ENCODE results near the gene FEM1A. TPM values are rescaled to one million over a fixed set of nuclear protein-coding genes. Genes with fewer than 3 reads are reported as not detected.

The FEM1A gene
- total and polyA plus RNA-seq, 2 donors (not counting 1 experiment from before 2014, with no cell fraction given), result 5.8 to 18.7 TPM

- DNase-seq (peak; percentile 84), ATAC-seq (ENCODE audit: low read depth) (peak; percentile 79)
- TF ChIP-seq CTCF (IDR thresholded peaks at IDR 0.05), result no peak
- TF ChIP-seq EZH2 (IDR thresholded peaks at IDR 0.05; ENCODE audit: borderline replicate concordance, insufficient read depth, low read depth, low read length, poor library complexity, severe bottlenecking), result no peak
- no peaks in the 10 kb centered on the region for H3K79me2 ChIP-seq (ENCODE audit: control insufficient read depth, insufficient read depth, low read length)
- H3K9ac ChIP-seq (ENCODE audit: low read length), result no peak overlapping the region
- POLR2A ChIA-PET, result no interaction called here
- H3K27me3 Mint-ChIP-seq, result peaks cover 41% of the 10 kb centered on the region
- H3K27me3 ChIP-seq (replicated peaks in 1 of 4; ENCODE audit: control extremely low read depth in 1 of 4, control insufficient read depth in 3 of 4, insufficient read depth in 4 of 4, low read length in 3 of 4), result peaks cover 0 to 25% (median 5%) of the 10 kb centered on the region in 4 experiments
- H4K20me1 ChIP-seq (ENCODE audit: control insufficient read depth, insufficient read depth, low read length, poor library complexity, severe bottlenecking), result no peaks in the 10 kb centered on the region
- 17% methylated on average over 34 of the region's 37 CpGs for WGBS (ENCODE audit: insufficient coverage)
- H3K4me1 ChIP-seq (ENCODE audit: control insufficient read depth in 2 of 2, insufficient read depth in 2 of 2, low read length in 2 of 2), result peaks cover 0 to 2% of the 10 kb centered on the region in 2 donors
- peaks cover 2% of the 10 kb centered on the region for H3K4me1 Mint-ChIP-seq
- CTCF ChIA-PET, result interaction anchor here (0.7 kb wide), 1 partner anchor 21 kb away, joined by 4 read pairs; no protein-coding TSS in a partner anchor
- no peak overlapping the region for H2AFZ ChIP-seq (ENCODE audit: insufficient read depth, low read depth, low read length, poor library complexity, severe bottlenecking)
- H3K27ac Mint-ChIP-seq, result peak overlapping the region; percentile 70
- H3K9me3 ChIP-seq (ENCODE audit: control extremely low read depth in 1 of 3, control insufficient read depth in 2 of 3, insufficient read depth in 1 of 3, low read length in 2 of 3), result peaks cover 0 to 11% (median 0%) of the 10 kb centered on the region in 3 donors
- no peak overlapping the region for H3K27ac ChIP-seq (ENCODE audit: low read length in 2 of 2)
- intact Hi-C loops (cut with micrococcal nuclease), result no loop called here
- no peak overlapping the region for H3K4me3 ChIP-seq (ENCODE audit: control extremely low read depth in 1 of 5, extremely low read depth in 1 of 5, insufficient read depth in 1 of 5, low read depth in 2 of 5, low read length in 4 of 5)
- no peaks in the 10 kb centered on the region for H3K9me3 Mint-ChIP-seq (ENCODE audit: insufficient read depth)
- no peak overlapping the region for H3K4me2 ChIP-seq (replicated peaks; ENCODE audit: low read depth, low read length, poor library complexity, severe bottlenecking)
- no peaks in the 10 kb centered on the region for H3K36me3 ChIP-seq (replicated peaks in 1 of 2; ENCODE audit: control extremely low read depth in 1 of 2, control insufficient read depth in 1 of 2, extremely low read depth in 1 of 2, insufficient read depth in 2 of 2, low read length in 1 of 2)
- no peak overlapping the region for H3K4me3 Mint-ChIP-seq
Observed at GRCh38 chr19:4768934-4769777, 22.4 kb upstream of the FEM1A start.

GRCh38 chr19:4772566-4772965, 19.0 kb upstream of the FEM1A start:
- intact Hi-C loops (cut with micrococcal nuclease), result no loop called here
- Mint-ChIP-seq H3K4me1 (peaks cover 2% of the 10 kb centered on the region), H3K27me3 (peaks cover 31% of the 10 kb centered on the region), H3K27ac (no peak overlapping the region), H3K4me3 (no peak overlapping the region), H3K9me3 (ENCODE audit: insufficient read depth) (no peaks in the 10 kb centered on the region)
- H3K27ac ChIP-seq (ENCODE audit: low read length in 2 of 2), result no peak overlapping the region
- no peaks in the 10 kb centered on the region for H3K79me2 ChIP-seq (ENCODE audit: control insufficient read depth, insufficient read depth, low read length)
- no peaks in the 10 kb centered on the region for H3K36me3 ChIP-seq (replicated peaks in 1 of 2; ENCODE audit: control extremely low read depth in 1 of 2, control insufficient read depth in 1 of 2, extremely low read depth in 1 of 2, insufficient read depth in 2 of 2, low read length in 1 of 2)
- H3K27me3 ChIP-seq (replicated peaks in 1 of 4; ENCODE audit: control extremely low read depth in 1 of 4, control insufficient read depth in 3 of 4, insufficient read depth in 4 of 4, low read length in 3 of 4), result peaks cover 0 to 23% (median 2%) of the 10 kb centered on the region in 4 experiments
- H4K20me1 ChIP-seq (ENCODE audit: control insufficient read depth, insufficient read depth, low read length, poor library complexity, severe bottlenecking), result no peaks in the 10 kb centered on the region
- no peak for ATAC-seq (ENCODE audit: low read depth)
- TF ChIP-seq EZH2 (IDR thresholded peaks at IDR 0.05; ENCODE audit: borderline replicate concordance, insufficient read depth, low read depth, low read length, poor library complexity, severe bottlenecking), result no peak
- TF ChIP-seq CTCF (IDR thresholded peaks at IDR 0.05), result no peak
- POLR2A ChIA-PET, result no interaction called here
- no peak overlapping the region for H3K4me2 ChIP-seq (replicated peaks; ENCODE audit: low read depth, low read length, poor library complexity, severe bottlenecking)
- 60% methylated on average over 1 of the region's 2 CpGs for WGBS (ENCODE audit: insufficient coverage)
- H3K4me3 ChIP-seq (ENCODE audit: control extremely low read depth in 1 of 5, extremely low read depth in 1 of 5, insufficient read depth in 1 of 5, low read depth in 2 of 5, low read length in 4 of 5), result no peak overlapping the region
- CTCF ChIA-PET, result no interaction called here
- H2AFZ ChIP-seq (ENCODE audit: insufficient read depth, low read depth, low read length, poor library complexity, severe bottlenecking), result no peak overlapping the region
- no peak for DNase-seq
- H3K9me3 ChIP-seq (ENCODE audit: control extremely low read depth in 1 of 3, control insufficient read depth in 2 of 3, insufficient read depth in 1 of 3, low read length in 2 of 3), result peaks cover 0 to 14% (median 0%) of the 10 kb centered on the region in 3 donors
- no peak overlapping the region for H3K9ac ChIP-seq (ENCODE audit: low read length)
- peaks cover 0 to 3% of the 10 kb centered on the region in 2 donors for H3K4me1 ChIP-seq (ENCODE audit: control insufficient read depth in 2 of 2, insufficient read depth in 2 of 2, low read length in 2 of 2)
